OCI-LY7 (cell line): ENCODE measurements around the gene USPL1.

Experiments used
- CTCF ChIP-seq: fragments of 200-600 bp; sonication (generic); conservative IDR thresholded peaks from 2 replicates; pipeline ENCODE4 v1.5.1; 2014; ENCODE audit warnings: mild to moderate bottlenecking, antibody characterized with exemption, low read length, moderate library complexity, mixed read lengths
- EZH2phosphoT487 ChIP-seq: fragments of 200-600 bp; sonication (generic); IDR thresholded peaks from 2 replicates; pipeline ENCODE4 v1.6.1; 2018; ENCODE audit warnings: low read depth, borderline replicate concordance, mild to moderate bottlenecking, mixed run types, antibody characterized with exemption, low read length, moderate library complexity, mixed read lengths

- no peak for TF ChIP-seq CTCF
- no peak for TF ChIP-seq EZH2phosphoT487
Observed at GRCh38 chr13:30692113-30692512, 74.4 kb downstream of the USPL1 start.
